CD4-positive, CD25-positive, alpha-beta regulatory T cell (primary cell): ENCODE results near the gene TMEM80. TPM values are rescaled to one million over a fixed set of nuclear protein-coding genes. Genes with fewer than 3 reads are reported as not detected.

ENCODE experiments used
- ATAC-seq, 2 donors: fragments of 150-1000 bp; cut with Tn5 transposase; one replicate each; pipeline ENCODE4 v1.10.0; 2021; ENCODE audit warnings: low read depth in 2 of 2, moderate number of reproducible peaks in 2 of 2, moderate library complexity in 1 of 2
- DNase-seq, 3 donors: peaks; one replicate each; pipeline versions ENCODE4 v3.0.0 to v3.0.0-alpha.2; 2012 to 2022; ENCODE audit warnings: mixed read lengths in 1 of 3
- H3K27ac ChIP-seq: one replicate; pipeline ENCODE4 v1.7.0; 2013; ENCODE audit warnings: mild to moderate bottlenecking, low read length; ENCODE audit not compliant: insufficient read depth, poor library complexity, severe bottlenecking
- H3K27me3 ChIP-seq: one replicate; pipeline ENCODE4 v1.7.0; 2013; ENCODE audit warnings: low read length; ENCODE audit not compliant: control insufficient read depth, insufficient read depth
- H3K36me3 ChIP-seq: one replicate; pipeline ENCODE4 v1.7.0; 2013; ENCODE audit warnings: mild to moderate bottlenecking, low read length, moderate library complexity; ENCODE audit not compliant: control insufficient read depth, insufficient read depth
- H3K4me1 ChIP-seq: 2 replicates; pipeline ENCODE4 v1.7.0; 2013; ENCODE audit warnings: mild to moderate bottlenecking, low read length; ENCODE audit not compliant: insufficient read depth, control insufficient read depth, poor library complexity, severe bottlenecking
- H3K4me3 ChIP-seq: one replicate; pipeline ENCODE4 v1.7.0; 2013; ENCODE audit warnings: low read depth, mild to moderate bottlenecking, low read length, moderate library complexity
- H3K9me3 ChIP-seq, 2 experiments: 1 replicate in 1 of 2; 2 replicates in 1 of 2; pipeline ENCODE4 v1.7.0; 2013; ENCODE audit warnings: low read length in 2 of 2, mild to moderate bottlenecking in 1 of 2, moderate library complexity in 1 of 2; ENCODE audit not compliant: control insufficient read depth in 2 of 2
- H3K27ac Mint-ChIP-seq, 3 donors: one replicate each; pipeline ENCODE4 v1.8.0; 2020 to 2022; ENCODE audit warnings: mild to moderate bottlenecking in 3 of 3, mixed read lengths in 3 of 3, moderate library complexity in 2 of 3
- H3K27me3 Mint-ChIP-seq: one replicate; pipeline ENCODE4 v1.8.0; 2022; ENCODE audit warnings: mild to moderate bottlenecking, mixed read lengths
- H3K36me3 Mint-ChIP-seq: one replicate; pipeline ENCODE4 v1.8.0; 2020; ENCODE audit warnings: mixed read lengths
- H3K4me1 Mint-ChIP-seq, 4 donors: one replicate each; pipeline ENCODE4 v1.8.0; 2020 to 2022; ENCODE audit warnings: mixed read lengths in 4 of 4, mild to moderate bottlenecking in 1 of 4
- H3K4me3 Mint-ChIP-seq, 4 donors: one replicate each; pipeline ENCODE4 v1.8.0; 2020 to 2022; ENCODE audit warnings: mild to moderate bottlenecking in 4 of 4, mixed read lengths in 4 of 4, moderate library complexity in 3 of 4
- H3K9me3 Mint-ChIP-seq, 7 donors: one replicate each; pipeline ENCODE4 v1.8.0; 2020 to 2022; ENCODE audit warnings: mixed read lengths in 7 of 7, mild to moderate bottlenecking in 3 of 7, moderate library complexity in 2 of 7
- polyA plus RNA-seq, 4 donors: library from polyadenylated mRNA; unstranded; fragments of 300-500 nt; fragmentation: Illumina TruSeq; gene quantifications; one replicate each; pipeline ENCODE4 v1.2.3, GENCODE V29; 2021
- total RNA-seq: library from RNA; stranded (reverse); gene quantifications from one replicate; pipeline ENCODE4 v1.2.3, GENCODE V29; 2022

TMEM80 gene
- total and polyA plus RNA-seq, 5 donors from 2014 or later, result 24.5 to 35.0 (median 26.3) TPM

DNA sequence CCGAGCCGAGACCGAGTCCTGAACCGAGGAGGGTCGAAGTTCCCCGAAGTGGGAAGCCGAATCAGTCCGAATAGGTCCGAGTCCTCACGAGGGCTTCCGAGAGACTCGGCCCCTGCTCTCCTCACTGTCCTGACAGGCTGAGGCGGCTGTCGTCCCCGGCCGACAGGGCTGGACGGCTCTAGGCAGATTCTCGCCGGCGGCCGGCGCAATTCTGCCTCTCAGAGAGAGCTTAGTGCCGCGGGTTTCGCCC, 403 bp upstream of the TMEM80 start:
- H3K27me3 ChIP-seq, result no peaks in the 10 kb centered on the region
- peak overlapping the region; percentile 32 for H3K4me3 ChIP-seq
- H3K4me1 ChIP-seq, result peaks cover 43% of the 10 kb centered on the region
- peaks cover 13 to 54% (median 32%) of the 10 kb centered on the region in 4 donors for H3K4me1 Mint-ChIP-seq
- DNase-seq, result no peak
- peak overlapping the region; percentile 90 to 97 (median 94) for H3K4me3 Mint-ChIP-seq
- H3K9me3 Mint-ChIP-seq, result no peaks in the 10 kb centered on the region
- H3K36me3 Mint-ChIP-seq, result peaks cover 4% of the 10 kb centered on the region
- H3K9me3 ChIP-seq, result no peaks in the 10 kb centered on the region
- H3K36me3 ChIP-seq, result no peaks in the 10 kb centered on the region
- no peak for ATAC-seq
- no peaks in the 10 kb centered on the region for H3K27me3 Mint-ChIP-seq
- H3K27ac ChIP-seq, result peak overlapping the region; percentile 98
- peak overlapping the region; percentile 77 to 92 (median 92) for H3K27ac Mint-ChIP-seq

DNA sequence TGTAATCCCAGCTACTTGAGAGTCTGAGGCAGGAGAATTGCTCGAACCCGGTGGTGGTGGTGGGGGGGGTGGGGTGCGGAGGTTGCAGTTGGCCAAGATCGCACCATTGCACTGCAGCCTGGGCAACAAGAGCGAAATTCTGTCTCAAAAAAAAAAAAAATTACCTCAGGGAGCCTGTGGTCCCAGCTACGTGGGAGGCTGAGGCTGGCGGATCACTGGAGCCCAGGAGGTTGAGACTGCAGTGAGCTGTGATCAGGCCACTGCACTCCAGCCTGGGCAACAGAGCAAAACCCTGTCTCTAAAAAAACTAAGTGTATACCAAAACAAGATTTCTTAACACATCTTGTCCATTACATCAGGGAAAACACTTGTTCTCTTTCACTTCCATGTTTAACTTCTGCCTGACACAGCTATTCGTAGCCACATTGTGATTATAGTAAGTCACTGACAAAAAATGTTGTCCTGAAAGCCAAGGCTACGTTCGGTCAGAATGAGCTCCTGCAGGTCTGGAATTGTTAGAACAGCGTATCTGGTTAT, 1.4 kb downstream of the TMEM80 start:
- no peak overlapping the region for H3K27ac ChIP-seq
- Mint-ChIP-seq H3K27ac (peak overlapping the region in 2 of 3 donors; percentile 64 to 85), H3K4me1 (peaks cover 4 to 38% (median 21%) of the 10 kb centered on the region in 4 donors), H3K27me3 (no peaks in the 10 kb centered on the region), H3K4me3 (peak overlapping the region; percentile 69 to 97 (median 90)), H3K9me3 (no peaks in the 10 kb centered on the region), H3K36me3 (peaks cover 3% of the 10 kb centered on the region)
- DNase-seq (no peak), ATAC-seq (no peak)
- H3K4me1 ChIP-seq, result peaks cover 26% of the 10 kb centered on the region
- H3K27me3 ChIP-seq, result no peaks in the 10 kb centered on the region
- H3K36me3 ChIP-seq, result no peaks in the 10 kb centered on the region
- no peaks in the 10 kb centered on the region for H3K9me3 ChIP-seq
- no peak overlapping the region for H3K4me3 ChIP-seq

DNA sequence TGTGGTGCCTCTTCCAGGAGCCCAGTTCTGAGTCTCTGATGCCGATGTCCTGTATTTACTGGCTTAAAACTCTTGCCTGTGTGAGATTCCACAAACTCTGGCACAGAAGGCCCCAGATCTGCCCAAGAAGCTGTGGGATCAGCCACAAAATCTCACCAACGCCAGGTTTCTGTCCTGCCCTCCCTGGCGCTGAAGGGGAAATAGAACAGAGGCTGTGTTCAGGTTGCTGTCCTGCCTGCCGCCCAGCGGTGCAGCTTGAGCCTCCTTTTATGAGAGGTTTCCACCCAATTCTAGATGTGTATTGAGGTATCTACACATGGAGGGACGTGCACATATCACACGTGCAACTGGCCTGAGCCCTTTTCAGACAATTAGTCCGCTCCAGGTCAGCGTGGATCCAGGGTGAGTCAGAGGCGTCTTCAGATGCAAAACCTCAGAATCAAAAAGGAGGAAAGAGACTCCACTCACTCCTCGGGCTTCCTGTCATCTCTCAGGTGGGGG, 2.2 kb downstream of the TMEM80 start:
- ATAC-seq (no peak), DNase-seq (no peak)
- Mint-ChIP-seq H3K4me3 (peak overlapping the region; percentile 50 to 97 (median 68)), H3K27ac (peak overlapping the region; percentile 63 to 86 (median 64)), H3K9me3 (no peaks in the 10 kb centered on the region), H3K27me3 (no peaks in the 10 kb centered on the region), H3K36me3 (no peaks in the 10 kb centered on the region), H3K4me1 (peaks cover 0 to 29% (median 17%) of the 10 kb centered on the region in 4 donors)
- H3K4me1 ChIP-seq, result peaks cover 23% of the 10 kb centered on the region
- H3K27ac ChIP-seq, result no peak overlapping the region
- H3K9me3 ChIP-seq, result no peaks in the 10 kb centered on the region
- no peaks in the 10 kb centered on the region for H3K36me3 ChIP-seq
- no peaks in the 10 kb centered on the region for H3K27me3 ChIP-seq
- H3K4me3 ChIP-seq, result no peak overlapping the region

DNA sequence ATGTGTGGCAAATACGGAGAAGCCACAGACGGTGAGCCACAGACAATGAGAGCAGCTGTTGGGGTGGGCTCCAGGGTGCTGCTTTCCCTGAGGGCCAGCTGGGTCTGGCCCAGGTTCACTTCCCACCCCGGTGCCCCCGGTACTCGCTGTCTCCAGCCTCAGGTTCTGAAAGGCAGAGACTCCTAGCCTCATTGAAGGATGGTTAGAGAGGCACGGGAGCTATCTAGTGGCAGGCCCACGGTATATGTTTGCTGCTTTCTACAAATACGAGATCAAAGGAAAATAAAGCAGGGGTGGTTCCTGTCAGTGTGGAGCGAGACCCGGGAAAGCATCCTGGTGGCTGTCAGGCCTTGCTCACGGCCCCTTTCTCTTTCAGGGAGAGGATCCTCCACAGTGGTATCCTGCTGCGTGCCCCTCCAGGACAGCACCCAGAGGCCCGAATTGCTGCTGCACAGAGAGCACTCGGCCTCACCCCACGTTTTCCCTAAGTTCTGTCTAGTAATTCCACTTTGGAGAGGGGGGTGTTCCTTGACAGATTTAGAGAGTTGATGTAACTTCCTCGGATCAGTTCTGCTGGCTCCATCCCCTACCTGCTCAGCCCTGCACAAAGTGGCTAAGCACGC, 3.0 kb downstream of the TMEM80 start:
- Mint-ChIP-seq H3K27me3 (no peaks in the 10 kb centered on the region), H3K4me1 (peaks cover 0 to 22% (median 10%) of the 10 kb centered on the region in 4 donors), H3K4me3 (peak overlapping the region in 1 of 4 donors; percentile 97), H3K36me3 (no peaks in the 10 kb centered on the region), H3K9me3 (no peaks in the 10 kb centered on the region), H3K27ac (peak overlapping the region in 1 of 3 donors; percentile 71)
- Histone ChIP-seq H3K9me3 (no peaks in the 10 kb centered on the region), H3K4me3 (no peak overlapping the region), H3K27ac (no peak overlapping the region), H3K27me3 (no peaks in the 10 kb centered on the region), H3K36me3 (no peaks in the 10 kb centered on the region), H3K4me1 (peaks cover 17% of the 10 kb centered on the region)
- DNase-seq (no peak), ATAC-seq (no peak)

DNA sequence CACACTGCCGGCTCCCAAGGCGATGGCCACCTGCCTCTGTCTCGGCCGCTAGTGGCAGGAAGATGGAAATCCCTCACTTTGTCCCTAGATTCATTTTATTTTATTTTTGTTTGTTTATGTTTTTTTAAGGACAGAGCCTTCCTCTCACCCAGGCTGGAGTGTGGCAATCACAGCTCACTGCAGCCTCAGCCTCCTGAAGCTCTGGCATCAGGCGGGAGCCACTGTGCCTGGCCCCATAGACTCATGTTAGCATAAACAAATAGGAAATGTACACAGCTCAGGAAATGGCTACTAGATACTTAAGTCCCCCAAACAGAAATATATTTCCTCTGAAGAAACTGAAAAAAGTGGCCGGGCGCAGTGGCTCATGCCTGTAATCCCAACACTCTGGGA, 3.5 kb downstream of the TMEM80 start:
- H3K9me3 Mint-ChIP-seq, result no peaks in the 10 kb centered on the region
- H3K27me3 Mint-ChIP-seq, result no peaks in the 10 kb centered on the region
- Histone ChIP-seq H3K9me3 (no peaks in the 10 kb centered on the region), H3K4me1 (peaks cover 12% of the 10 kb centered on the region), H3K27me3 (no peaks in the 10 kb centered on the region), H3K27ac (no peak overlapping the region), H3K4me3 (no peak overlapping the region), H3K36me3 (no peaks in the 10 kb centered on the region)
- H3K27ac Mint-ChIP-seq, result no peak overlapping the region
- no peaks in the 10 kb centered on the region for H3K36me3 Mint-ChIP-seq
- DNase-seq, result no peak
- H3K4me3 Mint-ChIP-seq, result peak overlapping the region in 2 of 4 donors; percentile 33 to 44
- ATAC-seq, result no peak
- peaks cover 0 to 20% (median 8%) of the 10 kb centered on the region in 4 donors for H3K4me1 Mint-ChIP-seq

DNA sequence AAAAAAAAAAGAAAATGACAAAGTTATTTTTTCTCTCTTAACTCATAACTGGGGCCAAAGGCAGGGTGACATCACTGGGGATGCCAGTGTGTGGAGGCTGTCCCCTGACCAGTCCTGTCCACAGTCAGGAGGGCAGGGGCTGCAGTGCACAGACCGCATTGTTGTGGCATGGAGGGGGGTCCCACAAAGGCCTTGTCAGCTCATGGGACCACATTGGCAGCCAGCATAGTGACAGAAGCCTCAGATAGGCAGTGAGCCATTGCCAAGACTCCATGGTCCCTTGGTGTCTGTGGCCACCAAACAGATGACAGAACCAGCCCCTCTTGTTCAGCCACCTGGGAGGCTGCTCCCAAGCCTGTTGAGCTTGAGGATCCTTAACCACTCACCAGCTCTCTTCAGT, 4.1 kb downstream of the TMEM80 start:
- Histone ChIP-seq H3K27ac (no peak overlapping the region), H3K27me3 (no peaks in the 10 kb centered on the region), H3K4me3 (no peak overlapping the region), H3K36me3 (no peaks in the 10 kb centered on the region), H3K4me1 (peaks cover 11% of the 10 kb centered on the region), H3K9me3 (no peaks in the 10 kb centered on the region)
- H3K4me3 Mint-ChIP-seq, result no peak overlapping the region
- no peaks in the 10 kb centered on the region for H3K36me3 Mint-ChIP-seq
- peak overlapping the region in 1 of 3 donors; percentile 56 for H3K27ac Mint-ChIP-seq
- no peaks in the 10 kb centered on the region for H3K27me3 Mint-ChIP-seq
- H3K9me3 Mint-ChIP-seq, result no peaks in the 10 kb centered on the region
- H3K4me1 Mint-ChIP-seq, result peaks cover 0 to 20% (median 8%) of the 10 kb centered on the region in 4 donors
- ATAC-seq, result no peak
- DNase-seq, result no peak

DNA sequence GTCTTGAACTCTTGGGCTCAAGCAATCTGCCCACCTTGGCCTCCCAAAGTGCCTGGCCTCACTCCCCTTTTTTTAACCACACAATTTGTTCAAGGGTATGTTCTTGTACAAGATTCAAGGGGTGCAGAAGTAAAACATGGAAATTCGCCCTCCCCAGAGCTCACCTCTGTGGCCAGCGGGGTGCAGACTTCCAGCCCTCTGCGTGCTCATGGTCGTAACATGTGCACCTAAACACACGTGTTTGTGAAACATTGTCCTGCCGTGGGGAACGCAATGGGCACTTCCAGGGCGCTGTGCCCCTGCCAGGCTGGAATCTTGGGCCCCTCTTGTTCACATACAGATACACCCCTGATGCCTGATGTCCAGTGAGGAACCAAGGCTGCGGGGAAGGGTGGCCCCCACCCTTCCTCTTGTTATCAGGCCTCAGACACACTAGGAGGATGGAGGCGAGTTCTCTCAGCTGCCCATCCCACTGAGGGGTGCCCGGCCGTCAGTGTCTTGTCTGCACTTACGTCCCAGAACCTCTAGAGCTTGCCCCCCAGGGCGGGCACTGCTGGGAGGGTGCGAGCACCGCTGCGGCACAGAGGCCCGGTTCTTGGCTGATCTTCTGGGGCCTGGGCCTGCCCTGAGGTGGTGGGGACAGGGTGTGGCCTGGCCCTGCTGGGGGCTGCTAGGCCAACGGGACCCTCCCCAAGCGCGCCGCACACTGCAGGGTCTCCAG, 6.3 kb downstream of the TMEM80 start:
- Histone ChIP-seq H3K27me3 (no peaks in the 10 kb centered on the region), H3K4me1 (peaks cover 14% of the 10 kb centered on the region), H3K27ac (no peak overlapping the region), H3K4me3 (no peak overlapping the region), H3K36me3 (no peaks in the 10 kb centered on the region), H3K9me3 (no peaks in the 10 kb centered on the region)
- no peaks in the 10 kb centered on the region for H3K36me3 Mint-ChIP-seq
- no peaks in the 10 kb centered on the region for H3K9me3 Mint-ChIP-seq
- H3K4me3 Mint-ChIP-seq, result peak overlapping the region in 1 of 4 donors; percentile 35
- DNase-seq (no peak), ATAC-seq (no peak)
- H3K27ac Mint-ChIP-seq, result no peak overlapping the region
- H3K27me3 Mint-ChIP-seq, result peaks cover 4% of the 10 kb centered on the region
- H3K4me1 Mint-ChIP-seq, result peaks cover 0 to 14% (median 4%) of the 10 kb centered on the region in 4 donors
